Mammary epithelial cell (primary cell): ENCODE data around the gene MED27.

ENCODE experiments used
- CTCF ChIP-seq, 2 donors: IDR thresholded peaks in 1 of 2; conservative IDR thresholded peaks in 1 of 2; 2 replicates each; pipeline ENCODE4 v1.5.1; 2011 to 2012; ENCODE audit warnings: inconsistent platforms in 2 of 2, low read length in 2 of 2, mild to moderate bottlenecking in 2 of 2, control low read depth in 1 of 2, low read depth in 1 of 2; ENCODE audit not compliant: insufficient read depth in 1 of 2; ENCODE audit errors: extremely low read depth in 1 of 2
- EZH2 ChIP-seq: IDR thresholded peaks from 2 replicates; pipeline ENCODE4 v1.6.1; 2012; ENCODE audit warnings: low read length, inconsistent platforms, borderline replicate concordance

GRCh38 chr9:132037458-132037857 is 42.2 kb downstream of the MED27 start:
- TF ChIP-seq CTCF (conservative IDR thresholded peaks at IDR 0.05 in 1 of 2, IDR thresholded peaks at IDR 0.05 in 1 of 2; ENCODE audit: extremely low read depth in 1 of 2, insufficient read depth in 1 of 2, low read depth in 1 of 2, low read length in 2 of 2), result no peak
- TF ChIP-seq EZH2, result no peak
